Adrenal gland (tissue), 19 donors: ENCODE data around the gene NAA40. TPM values are rescaled to one million over a fixed set of nuclear protein-coding genes. Genes with fewer than 3 reads are reported as not detected.

ENCODE experiments used
- DNase-seq, 7 donors: peaks; one replicate each; pipeline ENCODE4 v3.0.0-alpha.2; 2019 to 2020
- H3K27ac ChIP-seq, 5 donors: fragments of 200-600 bp; sonication (generic) in 4 of 5; 1 replicate in 3 of 5; 2 replicates in 2 of 5; pipeline versions ENCODE4 v1.5.1 to v1.8.0; 2016 to 2020; ENCODE audit warnings: mild to moderate bottlenecking in 1 of 5
- H3K27me3 ChIP-seq: fragments of 200-600 bp; 2 replicates; pipeline ENCODE4 v1.8.0; 2021
- H3K36me3 ChIP-seq, 2 donors: fragments of 200-600 bp; replicated peaks in 1 of 2; 1 replicate in 1 of 2; 2 replicates in 1 of 2; pipeline versions ENCODE4 v1.5.1 to v1.8.0; 2018 to 2022
- H3K4me1 ChIP-seq, 2 donors: fragments of 200-600 bp; replicated peaks in 1 of 2; 1 replicate in 1 of 2; 2 replicates in 1 of 2; pipeline versions ENCODE4 v1.5.1 to v1.8.0; 2018 to 2021
- H3K4me3 ChIP-seq, 4 donors: fragments of 200-600 bp; sonication (generic) in 3 of 4; one replicate each; pipeline ENCODE4 v1.5.1; 2016 to 2018
- H3K9me3 ChIP-seq, 3 donors: fragments of 200-600 bp; sonication (generic) in 1 of 3; replicated peaks in 1 of 3; 1 replicate in 2 of 3; 2 replicates in 1 of 3; pipeline versions ENCODE4 v1.5.1 to v1.8.0; 2016 to 2021
- POLR2A ChIP-seq, 2 donors: fragments of 450-650 bp; IDR thresholded peaks; one replicate each; pipeline ENCODE4 v1.6.1; 2017; ENCODE audit warnings: antibody characterized with exemption in 2 of 2, mild to moderate bottlenecking in 2 of 2, moderate library complexity in 1 of 2
- WGBS, 4 donors: extraction: QIAGEN DNeasy Blood & Tissue Kit in 2 of 4; methylation state at CpG; one replicate each; pipeline versions ENCODE4 v1.1.5 to v1.1.7; 2013 to 2017; 5-methylcytosine and 5-hydroxymethylcytosine counted together
- intact Hi-C, 2 donors: fragments of 100-400 bp; cut with DNase I; formaldehyde crosslinking; loops; one replicate each; pipeline versions ENCODE4 v1.14.1 to v1.15.0; 2022 to 2023
- long read RNA-seq, 10 donors: library from polyadenylated mRNA in 3 of 10; unstranded in 2 of 10; stranded (forward) in 1 of 10; transcript quantifications; one replicate each; pipeline ENCODE4 v2.0.0 and lab custom pipeline, GENCODE V29; 2021 to 2026
- polyA plus RNA-seq, 3 donors: library from polyadenylated mRNA; stranded (reverse); fragments of 200-250 nt in 2 of 3; fragments of 350-450 nt in 1 of 3; fragmentation: Illumina TruSeq in 1 of 3; extraction: RNeasy Lipid Tissue Mini Kit (QIAGEN cat#74804) in 1 of 3; gene quantifications; one replicate each; pipeline ENCODE4 v1.2.3, GENCODE V29; 2013 to 2014
- total RNA-seq, 9 donors: library from RNA; depleted of rRNA in 4 of 9; stranded (reverse); fragments of >200 nt in 4 of 9; fragments of 120-200 nt in 1 of 9; fragmentation: NEBNext Ultra II Directional in 1 of 9; extraction: Animal tissue kit (Norgen Biotek cat#: 25700) in 1 of 9; gene quantifications; one replicate each; pipeline versions ENCODE4 v1.1.0 to v1.2.4, GENCODE V29; 2013 to 2023
- TF ChIP-seq, protein P1 (sequence below), 6 experiments: fragments of 450-650 bp in 4 of 6; fragments of 200-600 bp in 2 of 6; sonication (generic) in 1 of 6; IDR thresholded peaks; 1 replicate in 5 of 6; 2 replicates in 1 of 6; pipeline versions ENCODE4 v1.5.1 to v1.8.0; 2016 to 2021; ENCODE audit warnings: antibody characterized with exemption in 6 of 6, mild to moderate bottlenecking in 2 of 6, moderate library complexity in 1 of 6
- donor health status: healthy with polysubstance abuse.
- donor health status: Bipolar disorder and iron deficiency.
- donor health status: DM: yes; HTN: yes; CAD: no.
- donor health status: DM: no; HTN: no; CAD: no.
- donor health status: DM: no; HTN: no; CAD: no.
- donor health status: DM: yes; HTN: yes; CAD: no.

The NAA40 gene
- total RNA-seq: 10 to 100 TPM; 11.6 to 61.3 (median 19.7) TPM
- 10 to 100 TPM; 13.0 to 37.0 (median 29.7) TPM for polyA plus RNA-seq
- long read RNA-seq, donor 1, transcript NAA40-202 (8 exons, 3,664 nt): major isoform, 8 of 14 reads
- long read RNA-seq, donor 1, partial matches to known transcripts: 5 of 14 reads
- long read RNA-seq, donor 1, other reads (novel, unspliced or antisense): 0 of 14 reads
- long read RNA-seq, donor 2: 0 reads
- long read RNA-seq, donor 3, partial matches to known transcripts: 0 of 1 reads
- long read RNA-seq, donor 3, other reads (novel, unspliced or antisense): 0 of 1 reads
- long read RNA-seq, donor 4, full-length matches to known transcripts: 5 of 6 reads
- long read RNA-seq, donor 4, partial matches to known transcripts: 0 of 6 reads
- long read RNA-seq, donor 4, other reads (novel, unspliced or antisense): 1 of 6 reads
- long read RNA-seq, donor 5, full-length matches to known transcripts: 30 of 41 reads
- long read RNA-seq, donor 5, partial matches to known transcripts: 0 of 41 reads
- long read RNA-seq, donor 5, other reads (novel, unspliced or antisense): 11 of 41 reads
- long read RNA-seq, donor 6, transcript NAA40-202 (8 exons, 3,664 nt): major isoform, 6 of 10 reads
- long read RNA-seq, donor 6, partial matches to known transcripts: 0 of 10 reads
- long read RNA-seq, donor 6, other reads (novel, unspliced or antisense): 4 of 10 reads
- long read RNA-seq, donor 7, full-length matches to known transcripts: 2 of 2 reads
- long read RNA-seq, donor 7, partial matches to known transcripts: 0 of 2 reads
- long read RNA-seq, donor 7, other reads (novel, unspliced or antisense): 0 of 2 reads
- long read RNA-seq, donor 8, partial matches to known transcripts: 0 of 5 reads
- long read RNA-seq, donor 8, other reads (novel, unspliced or antisense): 0 of 5 reads
- long read RNA-seq, donor 9, partial matches to known transcripts: 0 of 3 reads
- long read RNA-seq, donor 9, other reads (novel, unspliced or antisense): 0 of 3 reads
- long read RNA-seq, donor 10, partial matches to known transcripts: 0 of 1 reads
- long read RNA-seq, donor 10, other reads (novel, unspliced or antisense): 0 of 1 reads

- Histone ChIP-seq H3K36me3 (no peaks in the 10 kb centered on the region), H3K4me3 (peak within 1 kb of the TSS in 3 of 4 donors; percentile 52 to 68 (median 64)), H3K4me1 (peaks cover 6 to 22% of the 10 kb centered on the region in 2 donors), H3K9me3 (no peaks in the 10 kb centered on the region), H3K27ac (peak within 1 kb of the TSS in 3 of 5 donors; percentile 28 to 77 (median 50)), H3K27me3 (no peaks in the 10 kb centered on the region)
- WGBS, 4 donors: 0% methylated on average over 21 to 86 of the region's 92 CpGs
- intact Hi-C loops: no loop called here
- DNase-seq: peak; percentile 95 to 96 (median 96)
- TF ChIP-seq POLR2A (IDR thresholded peaks at IDR 0.05): peak; percentile 26 to 48
- TF ChIP-seq, protein P1, sequence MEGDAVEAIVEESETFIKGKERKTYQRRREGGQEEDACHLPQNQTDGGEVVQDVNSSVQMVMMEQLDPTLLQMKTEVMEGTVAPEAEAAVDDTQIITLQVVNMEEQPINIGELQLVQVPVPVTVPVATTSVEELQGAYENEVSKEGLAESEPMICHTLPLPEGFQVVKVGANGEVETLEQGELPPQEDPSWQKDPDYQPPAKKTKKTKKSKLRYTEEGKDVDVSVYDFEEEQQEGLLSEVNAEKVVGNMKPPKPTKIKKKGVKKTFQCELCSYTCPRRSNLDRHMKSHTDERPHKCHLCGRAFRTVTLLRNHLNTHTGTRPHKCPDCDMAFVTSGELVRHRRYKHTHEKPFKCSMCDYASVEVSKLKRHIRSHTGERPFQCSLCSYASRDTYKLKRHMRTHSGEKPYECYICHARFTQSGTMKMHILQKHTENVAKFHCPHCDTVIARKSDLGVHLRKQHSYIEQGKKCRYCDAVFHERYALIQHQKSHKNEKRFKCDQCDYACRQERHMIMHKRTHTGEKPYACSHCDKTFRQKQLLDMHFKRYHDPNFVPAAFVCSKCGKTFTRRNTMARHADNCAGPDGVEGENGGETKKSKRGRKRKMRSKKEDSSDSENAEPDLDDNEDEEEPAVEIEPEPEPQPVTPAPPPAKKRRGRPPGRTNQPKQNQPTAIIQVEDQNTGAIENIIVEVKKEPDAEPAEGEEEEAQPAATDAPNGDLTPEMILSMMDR (IDR thresholded peaks at IDR 0.05): peak in 1 of 6 experiments; percentile 1
These were observed at the start of gene NAA40 for GRCh38 chr11:63938479-63939396. NAA40 (plus strand) TSS chr11:63939002; CDS start chr11:63939097, 95 bp downstream.

DNA sequence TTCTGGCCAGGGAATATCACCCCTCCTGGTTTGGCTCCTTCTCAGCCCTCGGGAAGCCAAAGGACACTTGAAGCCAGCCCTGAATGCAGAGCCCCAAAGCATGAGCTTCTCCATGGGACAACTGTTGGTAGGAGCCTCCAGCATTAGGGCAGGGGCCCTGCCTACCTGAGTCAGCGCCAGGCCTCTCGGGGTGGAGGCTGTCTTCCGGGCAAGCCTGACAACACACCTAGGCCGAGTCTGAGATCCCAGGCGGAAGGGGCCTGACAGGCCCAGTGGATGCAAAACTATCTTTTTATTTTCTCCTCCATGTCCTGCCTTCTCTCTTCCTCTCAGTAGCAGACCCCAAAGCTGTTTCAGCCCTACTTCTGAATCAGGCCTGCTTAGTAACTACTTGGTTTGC, 49.5 kb upstream of the NAA40 start:
- WGBS, 4 donors: 81 to 94% (median 86%) methylated on average over 5 to 6 of the region's 6 CpGs
- Histone ChIP-seq H3K9me3 (no peaks in the 10 kb centered on the region), H3K36me3 (no peaks in the 10 kb centered on the region), H3K27me3 (no peaks in the 10 kb centered on the region), H3K4me1 (peaks cover 8 to 41% of the 10 kb centered on the region in 2 donors), H3K27ac (peak overlapping the region in 3 of 5 donors; percentile 75 to 84 (median 82)), H3K4me3 (peak overlapping the region in 1 of 4 donors; percentile 38)
- intact Hi-C loops: no loop called here
- TF ChIP-seq, protein P1 (IDR thresholded peaks at IDR 0.05): no peak
- no peak for TF ChIP-seq POLR2A (IDR thresholded peaks at IDR 0.05)
- no peak for DNase-seq

- no peak for DNase-seq
- intact Hi-C loops: no loop called here
- Histone ChIP-seq H3K4me3 (no peak overlapping the region), H3K4me1 (peaks cover 8 to 41% of the 10 kb centered on the region in 2 donors), H3K27me3 (no peaks in the 10 kb centered on the region), H3K36me3 (peaks cover 0 to 6% of the 10 kb centered on the region in 2 donors), H3K27ac (no peak overlapping the region), H3K9me3 (no peaks in the 10 kb centered on the region)
- 75 to 95% (median 85%) methylated on average over 5 to 7 of the region's 7 CpGs for WGBS, 4 donors
- TF ChIP-seq POLR2A (IDR thresholded peaks at IDR 0.05): no peak
- TF ChIP-seq, protein P1 (IDR thresholded peaks at IDR 0.05): no peak
These were observed 48.4 kb upstream of the NAA40 start for GRCh38 chr11:63890368-63890767.
